Osteoblast (primary cell): ENCODE data around the gene CYP2R1. TPM values are rescaled to one million over a fixed set of nuclear protein-coding genes. Genes with fewer than 3 reads are reported as not detected.
"Not testable (repeated sequence)": the region's sequence is repeated elsewhere in the genome, so short reads cannot be mapped to it uniquely, and the experiment has no call there.

Experiments used
- DNase-seq: peaks from one replicate; pipeline ENCODE4 v3.0.0; 2011; ENCODE audit warnings: low spot score, mixed read lengths; ENCODE audit not compliant: insufficient read length; ENCODE audit errors: missing footprints
- H2AFZ ChIP-seq: 2 replicates; pipeline ENCODE4 v1.6.0; 2011; ENCODE audit warnings: mild to moderate bottlenecking, low read length
- H3K27ac ChIP-seq: 2 replicates; pipeline ENCODE4 v1.5.1; 2011; ENCODE audit warnings: mild to moderate bottlenecking, low read depth, low read length, moderate library complexity
- H3K27me3 ChIP-seq: 2 replicates; pipeline ENCODE4 v1.6.0; 2012; ENCODE audit warnings: mild to moderate bottlenecking, control low read depth, inconsistent platforms, low read length, moderate library complexity; ENCODE audit not compliant: insufficient read depth
- H3K36me3 ChIP-seq: 2 replicates; pipeline ENCODE4 v1.5.1; 2011; ENCODE audit warnings: mild to moderate bottlenecking, low read length, control low read depth, moderate library complexity; ENCODE audit not compliant: insufficient read depth
- H3K4me1 ChIP-seq: 2 replicates; pipeline ENCODE4 v1.5.1; 2011; ENCODE audit warnings: mild to moderate bottlenecking, low read length, control low read depth, moderate library complexity; ENCODE audit not compliant: insufficient read depth
- H3K4me2 ChIP-seq: 2 replicates; pipeline ENCODE4 v1.6.0; 2011; ENCODE audit warnings: mild to moderate bottlenecking, low read length; ENCODE audit not compliant: insufficient read depth
- H3K4me3 ChIP-seq: fragments of 200-600 bp; sonication (generic); 3 replicates; pipeline ENCODE4 v1.5.1; 2012; ENCODE audit warnings: mild to moderate bottlenecking, low read length, inconsistent platforms; ENCODE audit not compliant: insufficient read depth
- H3K79me2 ChIP-seq: 2 replicates; pipeline ENCODE4 v1.6.0; 2012; ENCODE audit warnings: mild to moderate bottlenecking, low read length, control low read depth, inconsistent platforms; ENCODE audit not compliant: insufficient read depth
- H3K9me3 ChIP-seq: 2 replicates; pipeline ENCODE4 v1.5.1; 2011; ENCODE audit warnings: low read depth, low read length, control low read depth
- H4K20me1 ChIP-seq: 2 replicates; pipeline ENCODE4 v1.6.0; 2012; ENCODE audit warnings: mild to moderate bottlenecking, low read length, control low read depth; ENCODE audit not compliant: insufficient read depth
- total RNA-seq: library from RNA; depleted of rRNA; stranded (reverse); fragments of >200 nt; gene quantifications from 2 replicates; pipeline ENCODE4 v1.2.3, GENCODE V29; 2012
- TF ChIP-seq, protein P1 (sequence below): IDR thresholded peaks from 2 replicates; pipeline ENCODE4 v1.5.1; 2011; ENCODE audit warnings: mild to moderate bottlenecking, low read depth, low read length, moderate library complexity; ENCODE audit errors: extremely low read depth

Gene CYP2R1
- total RNA-seq, 1 donor, result 12.7 TPM

DNA sequence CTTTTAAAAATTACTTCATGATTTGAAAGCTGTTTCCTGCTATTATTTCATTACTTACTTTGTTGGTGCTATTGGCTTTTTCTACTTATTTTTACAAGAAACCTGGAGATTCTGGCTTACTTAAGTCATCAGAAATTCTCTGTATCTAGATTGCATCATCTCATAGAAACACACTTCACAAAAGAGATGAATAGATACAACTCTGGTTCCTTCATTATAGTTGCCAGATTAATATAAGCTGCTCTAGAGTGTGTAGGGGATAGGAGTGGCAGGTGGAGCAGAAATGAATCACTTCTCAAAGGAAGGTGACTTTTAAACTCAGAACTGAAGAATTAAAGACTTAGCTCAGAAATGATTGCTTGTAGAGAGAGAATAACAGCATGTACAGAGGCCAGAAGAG, 20.0 kb downstream of the CYP2R1 start:
- no peak overlapping the region for H3K4me2 ChIP-seq

DNA sequence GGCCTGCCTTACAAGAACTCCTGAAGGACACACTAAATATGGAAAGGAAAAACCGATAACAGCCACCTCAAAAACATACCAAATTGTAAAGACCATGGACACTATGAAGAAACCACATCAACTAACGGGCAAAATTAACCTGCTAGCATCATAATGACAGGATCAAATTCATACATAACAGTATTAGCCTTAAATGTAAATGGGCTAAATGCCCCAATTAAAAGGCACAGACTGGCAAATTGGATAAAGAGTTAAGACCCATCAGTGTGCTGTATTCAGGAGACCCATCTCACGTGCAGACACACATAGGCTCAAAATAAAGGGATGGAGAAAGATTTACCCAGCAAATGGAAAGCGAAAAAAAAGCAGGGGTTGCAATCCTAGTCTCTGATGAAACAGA, 28.3 kb downstream of the CYP2R1 start:
- not testable (repeated sequence) for H3K4me2 ChIP-seq, H3K36me3 ChIP-seq, H3K27ac ChIP-seq, H3K4me1 ChIP-seq, H3K9me3 ChIP-seq, H4K20me1 ChIP-seq, H2AFZ ChIP-seq, DNase-seq, H3K4me3 ChIP-seq, H3K27me3 ChIP-seq, H3K79me2 ChIP-seq

More for the DNA sequence above, 20.0 kb downstream of the CYP2R1 start:
- no peaks in the 10 kb centered on the region for H3K9me3 ChIP-seq
- H3K4me3 ChIP-seq, result no peak overlapping the region
- no peaks in the 10 kb centered on the region for H3K79me2 ChIP-seq
- H2AFZ ChIP-seq, result no peak overlapping the region
- H3K27ac ChIP-seq, result no peak overlapping the region
- H4K20me1 ChIP-seq, result no peaks in the 10 kb centered on the region
- no peak for DNase-seq
- TF ChIP-seq, protein P1, sequence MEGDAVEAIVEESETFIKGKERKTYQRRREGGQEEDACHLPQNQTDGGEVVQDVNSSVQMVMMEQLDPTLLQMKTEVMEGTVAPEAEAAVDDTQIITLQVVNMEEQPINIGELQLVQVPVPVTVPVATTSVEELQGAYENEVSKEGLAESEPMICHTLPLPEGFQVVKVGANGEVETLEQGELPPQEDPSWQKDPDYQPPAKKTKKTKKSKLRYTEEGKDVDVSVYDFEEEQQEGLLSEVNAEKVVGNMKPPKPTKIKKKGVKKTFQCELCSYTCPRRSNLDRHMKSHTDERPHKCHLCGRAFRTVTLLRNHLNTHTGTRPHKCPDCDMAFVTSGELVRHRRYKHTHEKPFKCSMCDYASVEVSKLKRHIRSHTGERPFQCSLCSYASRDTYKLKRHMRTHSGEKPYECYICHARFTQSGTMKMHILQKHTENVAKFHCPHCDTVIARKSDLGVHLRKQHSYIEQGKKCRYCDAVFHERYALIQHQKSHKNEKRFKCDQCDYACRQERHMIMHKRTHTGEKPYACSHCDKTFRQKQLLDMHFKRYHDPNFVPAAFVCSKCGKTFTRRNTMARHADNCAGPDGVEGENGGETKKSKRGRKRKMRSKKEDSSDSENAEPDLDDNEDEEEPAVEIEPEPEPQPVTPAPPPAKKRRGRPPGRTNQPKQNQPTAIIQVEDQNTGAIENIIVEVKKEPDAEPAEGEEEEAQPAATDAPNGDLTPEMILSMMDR, result no peak
- H3K36me3 ChIP-seq, result no peaks in the 10 kb centered on the region
- H3K27me3 ChIP-seq, result no peaks in the 10 kb centered on the region
- H3K4me1 ChIP-seq, result no peaks in the 10 kb centered on the region

DNA sequence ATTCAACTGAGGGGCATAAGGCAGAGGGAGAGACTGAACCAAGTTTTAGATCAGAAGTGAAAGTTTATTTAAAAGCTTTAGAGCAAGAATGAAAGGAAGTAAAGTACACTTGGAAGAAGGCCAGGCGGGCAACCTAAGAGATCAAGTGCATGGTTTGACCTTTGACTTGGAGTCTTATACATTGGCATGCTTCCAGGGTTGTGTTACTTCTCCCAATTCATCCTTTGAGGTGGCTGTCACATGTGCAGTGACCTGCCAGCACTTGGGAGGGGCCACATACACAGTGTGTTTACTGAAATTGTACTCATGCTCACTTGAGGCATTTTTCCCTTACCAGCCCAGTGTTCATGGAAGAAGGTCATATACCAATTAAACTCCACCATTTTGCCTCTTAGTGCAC, 30.4 kb downstream of the CYP2R1 start:
- Histone ChIP-seq H3K27me3 (no peaks in the 10 kb centered on the region), H3K4me2 (no peak overlapping the region), H3K27ac (no peak overlapping the region), H4K20me1 (no peaks in the 10 kb centered on the region), H3K36me3 (no peaks in the 10 kb centered on the region), H3K79me2 (no peaks in the 10 kb centered on the region), H3K4me3 (no peak overlapping the region), H2AFZ (no peak overlapping the region), H3K4me1 (no peaks in the 10 kb centered on the region), H3K9me3 (no peaks in the 10 kb centered on the region)
- no peak for DNase-seq
- TF ChIP-seq, protein P1, result no peak

- DNase-seq, result no peak
- H3K27me3 ChIP-seq, result no peaks in the 10 kb centered on the region
- H3K4me1 ChIP-seq, result no peaks in the 10 kb centered on the region
- no peak overlapping the region for H2AFZ ChIP-seq
- TF ChIP-seq, protein P1, result no peak
- H3K4me3 ChIP-seq, result no peak overlapping the region
- H3K79me2 ChIP-seq, result no peaks in the 10 kb centered on the region
- H3K27ac ChIP-seq, result no peak overlapping the region
- no peaks in the 10 kb centered on the region for H3K9me3 ChIP-seq
- no peaks in the 10 kb centered on the region for H3K36me3 ChIP-seq
- no peaks in the 10 kb centered on the region for H4K20me1 ChIP-seq
- H3K4me2 ChIP-seq, result no peak overlapping the region
Measured at GRCh38 chr11:14860511-14860910, 31.5 kb downstream of the CYP2R1 start.
